ENCODE measurements around the gene MYRIP.

DNA sequence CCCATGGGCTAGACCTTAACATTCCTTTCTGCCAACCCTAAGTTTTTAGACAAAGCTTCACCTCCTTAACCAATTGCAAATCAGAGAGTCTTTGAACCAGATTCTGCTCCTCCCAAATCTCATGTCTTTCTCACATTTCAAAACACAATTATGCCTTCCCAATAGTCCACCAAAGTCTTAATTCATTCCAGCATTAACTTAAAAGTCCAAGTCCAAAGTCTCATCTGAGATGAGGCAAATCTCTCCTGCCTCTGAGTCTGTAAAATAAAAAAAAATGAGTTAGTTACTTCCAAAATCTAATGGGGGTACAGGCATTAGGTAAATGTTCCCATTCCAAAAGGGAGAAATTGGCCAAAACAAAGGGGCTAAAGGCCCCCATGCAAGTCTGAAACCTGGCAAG is 43.8 kb upstream of the MYRIP start:
- TF ChIP-seq POLR2A (IDR thresholded peaks at IDR 0.05; ENCODE audit: low read depth, low read length): no peak
- no peak for TF ChIP-seq POLR2AphosphoS5 (IDR thresholded peaks at IDR 0.05; ENCODE audit: low read depth, low read length)
- TF ChIP-seq TAF1 (IDR thresholded peaks at IDR 0.05; ENCODE audit: borderline replicate concordance, low read depth, low read length): no peak

Measured in GM12892 (cell line).